PFSK-1 (cell line): ENCODE results near the gene BUB1.

ENCODE experiments used
- FOXP2 ChIP-seq: optimal IDR thresholded peaks from 2 replicates; pipeline ENCODE3; 2011; ENCODE audit warnings: borderline replicate concordance, control low read depth, inconsistent platforms; ENCODE audit not compliant: insufficient read depth; ENCODE audit errors: extremely low read length, extremely low read depth
- POLR2AphosphoS5 ChIP-seq: IDR thresholded peaks from 2 replicates; pipeline ENCODE4 v1.6.1; 2012; ENCODE audit warnings: low read depth, mild to moderate bottlenecking, control low read depth, low read length, moderate library complexity
- REST ChIP-seq, 2 experiments: IDR thresholded peaks; 2 replicates each; pipeline versions ENCODE4 v1.6.1 to v1.8.0; 2011 to 2012; ENCODE audit warnings: low read depth in 2 of 2, low read length in 2 of 2, control low read depth in 1 of 2, inconsistent platforms in 1 of 2, mild to moderate bottlenecking in 1 of 2, moderate library complexity in 1 of 2; ENCODE audit not compliant: insufficient read depth in 1 of 2
- SIN3A ChIP-seq: IDR thresholded peaks from 2 replicates; pipeline ENCODE4 v1.6.1; 2012; ENCODE audit warnings: mild to moderate bottlenecking, low read length, moderate library complexity, borderline replicate concordance; ENCODE audit not compliant: insufficient read depth
- TAF1 ChIP-seq: IDR thresholded peaks from 2 replicates; pipeline ENCODE4 v1.6.1; 2012; ENCODE audit warnings: low read length, control low read depth, borderline replicate concordance; ENCODE audit not compliant: insufficient read depth

BUB1 gene

GRCh38 chr2:110662560-110662959, 15.3 kb downstream of the BUB1 start:
- TF ChIP-seq POLR2AphosphoS5 (no peak), TAF1 (no peak), REST (IDR thresholded peaks at IDR 0.05; ENCODE audit: insufficient read depth in 1 of 2, low read depth in 2 of 2, low read length in 2 of 2) (no peak), FOXP2 (no peak), SIN3A (no peak)

- no peak for TF ChIP-seq FOXP2
- TF ChIP-seq POLR2AphosphoS5, result no peak
- TF ChIP-seq SIN3A, result no peak
- TF ChIP-seq REST (IDR thresholded peaks at IDR 0.05; ENCODE audit: insufficient read depth in 1 of 2, low read depth in 2 of 2, low read length in 2 of 2), result no peak
- TF ChIP-seq TAF1, result no peak
Observed at GRCh38 chr2:110660558-110660957, 17.3 kb downstream of the BUB1 start.

- TF ChIP-seq SIN3A, result no peak
- TF ChIP-seq TAF1, result no peak
- no peak for TF ChIP-seq REST (IDR thresholded peaks at IDR 0.05; ENCODE audit: insufficient read depth in 1 of 2, low read depth in 2 of 2, low read length in 2 of 2)
- no peak for TF ChIP-seq POLR2AphosphoS5
- no peak for TF ChIP-seq FOXP2
Observed at GRCh38 chr2:110659248-110659647, 18.6 kb downstream of the BUB1 start.

GRCh38 chr2:110657724-110658305, 20.0 kb downstream of the BUB1 start:
- TF ChIP-seq TAF1, result no peak

GRCh38 chr2:110655701-110656100, 22.2 kb downstream of the BUB1 start:
- TF ChIP-seq TAF1 (no peak), REST (IDR thresholded peaks at IDR 0.05; ENCODE audit: insufficient read depth in 1 of 2, low read depth in 2 of 2, low read length in 2 of 2) (no peak), POLR2AphosphoS5 (no peak), SIN3A (no peak), FOXP2 (no peak)
